MM.1S (cell line): ENCODE results near the gene CPA1.

Source experiments
- DNase-seq: peaks from one replicate; pipeline ENCODE4 v3.0.0-alpha.2; 2015
- H2AFZ ChIP-seq: fragments of 300-600 bp; sonication (generic); 2 replicates; pipeline ENCODE4 v1.6.0; 2016; ENCODE audit warnings: antibody characterized with exemption, low read length
- H3F3A ChIP-seq: fragments of 300-600 bp; sonication (generic); 2 replicates; pipeline ENCODE4 v1.6.1; 2016; ENCODE audit warnings: mild to moderate bottlenecking, antibody characterized with exemption, low read length, moderate library complexity, mixed read lengths; ENCODE audit not compliant: insufficient read depth
- H3K27ac ChIP-seq: fragments of 300-600 bp; sonication (generic); 2 replicates; pipeline ENCODE4 v1.5.1; 2016; ENCODE audit warnings: mild to moderate bottlenecking, low read length
- H3K27me3 ChIP-seq: fragments of 300-600 bp; sonication (generic); replicated peaks from 2 replicates; pipeline ENCODE4 v1.6.0; 2016; ENCODE audit warnings: low read length; ENCODE audit not compliant: insufficient read depth
- H3K36me3 ChIP-seq: fragments of 300-600 bp; sonication (generic); replicated peaks from 2 replicates; pipeline ENCODE4 v1.6.1; 2016; ENCODE audit warnings: mild to moderate bottlenecking, low read length, mixed read lengths; ENCODE audit not compliant: insufficient read depth
- H3K4me1 ChIP-seq: fragments of 300-600 bp; sonication (generic); 2 replicates; pipeline ENCODE4 v1.6.1; 2016; ENCODE audit warnings: low read length, mixed read lengths
- H3K4me2 ChIP-seq: fragments of 300-600 bp; sonication (generic); 2 replicates; pipeline ENCODE4 v1.6.0; 2016; ENCODE audit warnings: low read depth, low read length
- H3K4me3 ChIP-seq: fragments of 300-600 bp; sonication (generic); 2 replicates; pipeline ENCODE4 v1.5.1; 2016; ENCODE audit warnings: low read length, mixed read lengths
- H3K79me2 ChIP-seq: fragments of 300-600 bp; sonication (generic); 2 replicates; pipeline ENCODE4 v1.6.1; 2016; ENCODE audit warnings: mixed run types, low read length, mixed read lengths
- H3K9ac ChIP-seq: fragments of 300-600 bp; sonication (generic); 2 replicates; pipeline ENCODE4 v1.6.1; 2016; ENCODE audit warnings: low read length, mixed read lengths
- H3K9me2 ChIP-seq: fragments of 300-600 bp; sonication (generic); replicated peaks from 2 replicates; pipeline ENCODE4 v1.6.1; 2016; ENCODE audit warnings: mild to moderate bottlenecking, low read length, mixed read lengths; ENCODE audit not compliant: insufficient read depth
- H3K9me3 ChIP-seq: fragments of 300-600 bp; sonication (generic); replicated peaks from 2 replicates; pipeline ENCODE4 v1.6.1; 2016; ENCODE audit warnings: mild to moderate bottlenecking, low read length, mixed read lengths; ENCODE audit not compliant: insufficient read depth
- H4K20me1 ChIP-seq: fragments of 300-600 bp; sonication (generic); 2 replicates; pipeline ENCODE4 v1.6.1; 2016; ENCODE audit warnings: mild to moderate bottlenecking, low read length, moderate library complexity, mixed read lengths; ENCODE audit not compliant: insufficient read depth
- EZH2 ChIP-seq: fragments of 300-600 bp; sonication (generic); optimal IDR thresholded peaks from 2 replicates; pipeline ENCODE3; 2017; ENCODE audit warnings: low read depth, mild to moderate bottlenecking, antibody characterized with exemption, low read length, mixed read lengths
- EZH2phosphoT487 ChIP-seq: fragments of 300-600 bp; sonication (generic); IDR thresholded peaks from 2 replicates; pipeline ENCODE4 v1.6.1; 2018; ENCODE audit warnings: antibody characterized with exemption, low read length
- TF ChIP-seq, protein P1 (sequence below): fragments of 300-600 bp; sonication (generic); IDR thresholded peaks from 2 replicates; pipeline ENCODE4 v1.5.1; 2016; ENCODE audit warnings: antibody characterized with exemption, low read length, mixed read lengths

The CPA1 gene

DNA sequence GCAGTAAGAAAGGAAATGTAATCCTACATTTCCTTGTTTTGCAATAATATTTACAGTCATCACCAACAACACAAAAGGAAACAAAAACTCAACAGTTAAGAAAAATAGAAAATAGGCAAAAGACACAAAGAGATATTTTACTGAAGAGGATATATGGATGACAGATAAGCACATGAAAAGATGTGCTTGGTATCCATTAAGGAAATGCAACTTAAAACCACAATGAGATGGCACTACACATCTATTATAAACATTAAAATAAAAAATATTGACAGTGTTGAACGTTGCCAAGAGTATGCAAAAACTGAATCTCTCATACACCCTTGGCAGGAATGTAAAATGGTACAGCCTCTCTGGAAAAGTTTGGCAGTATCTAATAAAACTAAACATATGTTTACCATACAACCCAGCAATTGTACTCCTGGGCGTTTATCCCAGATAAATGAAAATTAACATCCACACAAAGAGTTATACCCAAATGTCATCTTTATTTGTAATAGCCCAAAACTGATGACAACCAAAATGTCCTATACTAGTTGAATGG is 55.1 kb downstream of the CPA1 start:
- TF ChIP-seq EZH2phosphoT487 (no peak), EZH2 (no peak)
- TF ChIP-seq, protein P1, sequence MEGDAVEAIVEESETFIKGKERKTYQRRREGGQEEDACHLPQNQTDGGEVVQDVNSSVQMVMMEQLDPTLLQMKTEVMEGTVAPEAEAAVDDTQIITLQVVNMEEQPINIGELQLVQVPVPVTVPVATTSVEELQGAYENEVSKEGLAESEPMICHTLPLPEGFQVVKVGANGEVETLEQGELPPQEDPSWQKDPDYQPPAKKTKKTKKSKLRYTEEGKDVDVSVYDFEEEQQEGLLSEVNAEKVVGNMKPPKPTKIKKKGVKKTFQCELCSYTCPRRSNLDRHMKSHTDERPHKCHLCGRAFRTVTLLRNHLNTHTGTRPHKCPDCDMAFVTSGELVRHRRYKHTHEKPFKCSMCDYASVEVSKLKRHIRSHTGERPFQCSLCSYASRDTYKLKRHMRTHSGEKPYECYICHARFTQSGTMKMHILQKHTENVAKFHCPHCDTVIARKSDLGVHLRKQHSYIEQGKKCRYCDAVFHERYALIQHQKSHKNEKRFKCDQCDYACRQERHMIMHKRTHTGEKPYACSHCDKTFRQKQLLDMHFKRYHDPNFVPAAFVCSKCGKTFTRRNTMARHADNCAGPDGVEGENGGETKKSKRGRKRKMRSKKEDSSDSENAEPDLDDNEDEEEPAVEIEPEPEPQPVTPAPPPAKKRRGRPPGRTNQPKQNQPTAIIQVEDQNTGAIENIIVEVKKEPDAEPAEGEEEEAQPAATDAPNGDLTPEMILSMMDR = no peak
- H4K20me1 ChIP-seq = no peaks in the 10 kb centered on the region
- no peak for DNase-seq

DNA sequence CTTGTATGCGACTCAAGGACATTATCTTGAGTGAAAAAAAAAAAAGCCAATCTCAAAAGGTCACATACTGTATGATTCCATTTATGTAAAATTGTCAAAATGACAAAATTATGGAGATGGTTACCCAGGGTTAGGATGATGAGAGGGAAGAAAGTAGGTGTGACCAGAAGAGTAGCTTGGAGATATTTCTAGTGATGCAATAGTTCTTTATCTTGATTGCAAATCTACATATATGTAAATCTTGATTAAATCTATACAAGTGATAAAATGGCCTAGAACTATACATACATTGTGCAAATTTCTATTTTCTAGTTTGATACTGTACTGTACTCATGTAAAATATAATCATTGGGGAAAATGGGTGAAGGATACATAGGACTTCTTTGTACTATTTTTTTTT is 56.0 kb downstream of the CPA1 start:
- Histone ChIP-seq H3K9me3 (no peaks in the 10 kb centered on the region), H3F3A (0 out of 2 replicates have a peak, but pooled peaks cover 5% of the 10 kb centered on the region), H4K20me1 (no peaks in the 10 kb centered on the region), H3K4me2 (no peak overlapping the region), H2AFZ (no peak overlapping the region), H3K27ac (no peak overlapping the region), H3K9ac (no peak overlapping the region), H3K9me2 (no peaks in the 10 kb centered on the region), H3K4me1 (no peaks in the 10 kb centered on the region), H3K36me3 (no peaks in the 10 kb centered on the region), H3K4me3 (no peak overlapping the region), H3K27me3 (no peaks in the 10 kb centered on the region), H3K79me2 (no peaks in the 10 kb centered on the region)
- TF ChIP-seq EZH2phosphoT487 (no peak), EZH2 (no peak)
- TF ChIP-seq, protein P1 = no peak
- DNase-seq = no peak

More for the DNA sequence above, 55.1 kb downstream of the CPA1 start:
- H3K4me3 ChIP-seq = no peak overlapping the region
- no peaks in the 10 kb centered on the region for H3K27me3 ChIP-seq
- no peak overlapping the region for H3K4me2 ChIP-seq
- no peak overlapping the region for H3K27ac ChIP-seq
- H3F3A ChIP-seq = 0 out of 2 replicates have a peak, but pooled peaks cover 5% of the 10 kb centered on the region
- H2AFZ ChIP-seq = no peak overlapping the region
- H3K79me2 ChIP-seq = no peaks in the 10 kb centered on the region
- H3K9me3 ChIP-seq = no peaks in the 10 kb centered on the region
- no peaks in the 10 kb centered on the region for H3K9me2 ChIP-seq
- no peaks in the 10 kb centered on the region for H3K4me1 ChIP-seq
- no peaks in the 10 kb centered on the region for H3K36me3 ChIP-seq
- no peak overlapping the region for H3K9ac ChIP-seq
